Measurements from ENCODE around the gene CSPG4.
"Not testable (repeated sequence)": the region's sequence is repeated elsewhere in the genome, so short reads cannot be mapped to it uniquely, and the experiment has no call there.

Gene CSPG4, protein sequence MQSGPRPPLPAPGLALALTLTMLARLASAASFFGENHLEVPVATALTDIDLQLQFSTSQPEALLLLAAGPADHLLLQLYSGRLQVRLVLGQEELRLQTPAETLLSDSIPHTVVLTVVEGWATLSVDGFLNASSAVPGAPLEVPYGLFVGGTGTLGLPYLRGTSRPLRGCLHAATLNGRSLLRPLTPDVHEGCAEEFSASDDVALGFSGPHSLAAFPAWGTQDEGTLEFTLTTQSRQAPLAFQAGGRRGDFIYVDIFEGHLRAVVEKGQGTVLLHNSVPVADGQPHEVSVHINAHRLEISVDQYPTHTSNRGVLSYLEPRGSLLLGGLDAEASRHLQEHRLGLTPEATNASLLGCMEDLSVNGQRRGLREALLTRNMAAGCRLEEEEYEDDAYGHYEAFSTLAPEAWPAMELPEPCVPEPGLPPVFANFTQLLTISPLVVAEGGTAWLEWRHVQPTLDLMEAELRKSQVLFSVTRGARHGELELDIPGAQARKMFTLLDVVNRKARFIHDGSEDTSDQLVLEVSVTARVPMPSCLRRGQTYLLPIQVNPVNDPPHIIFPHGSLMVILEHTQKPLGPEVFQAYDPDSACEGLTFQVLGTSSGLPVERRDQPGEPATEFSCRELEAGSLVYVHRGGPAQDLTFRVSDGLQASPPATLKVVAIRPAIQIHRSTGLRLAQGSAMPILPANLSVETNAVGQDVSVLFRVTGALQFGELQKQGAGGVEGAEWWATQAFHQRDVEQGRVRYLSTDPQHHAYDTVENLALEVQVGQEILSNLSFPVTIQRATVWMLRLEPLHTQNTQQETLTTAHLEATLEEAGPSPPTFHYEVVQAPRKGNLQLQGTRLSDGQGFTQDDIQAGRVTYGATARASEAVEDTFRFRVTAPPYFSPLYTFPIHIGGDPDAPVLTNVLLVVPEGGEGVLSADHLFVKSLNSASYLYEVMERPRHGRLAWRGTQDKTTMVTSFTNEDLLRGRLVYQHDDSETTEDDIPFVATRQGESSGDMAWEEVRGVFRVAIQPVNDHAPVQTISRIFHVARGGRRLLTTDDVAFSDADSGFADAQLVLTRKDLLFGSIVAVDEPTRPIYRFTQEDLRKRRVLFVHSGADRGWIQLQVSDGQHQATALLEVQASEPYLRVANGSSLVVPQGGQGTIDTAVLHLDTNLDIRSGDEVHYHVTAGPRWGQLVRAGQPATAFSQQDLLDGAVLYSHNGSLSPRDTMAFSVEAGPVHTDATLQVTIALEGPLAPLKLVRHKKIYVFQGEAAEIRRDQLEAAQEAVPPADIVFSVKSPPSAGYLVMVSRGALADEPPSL (N-terminal part only)

DNA sequence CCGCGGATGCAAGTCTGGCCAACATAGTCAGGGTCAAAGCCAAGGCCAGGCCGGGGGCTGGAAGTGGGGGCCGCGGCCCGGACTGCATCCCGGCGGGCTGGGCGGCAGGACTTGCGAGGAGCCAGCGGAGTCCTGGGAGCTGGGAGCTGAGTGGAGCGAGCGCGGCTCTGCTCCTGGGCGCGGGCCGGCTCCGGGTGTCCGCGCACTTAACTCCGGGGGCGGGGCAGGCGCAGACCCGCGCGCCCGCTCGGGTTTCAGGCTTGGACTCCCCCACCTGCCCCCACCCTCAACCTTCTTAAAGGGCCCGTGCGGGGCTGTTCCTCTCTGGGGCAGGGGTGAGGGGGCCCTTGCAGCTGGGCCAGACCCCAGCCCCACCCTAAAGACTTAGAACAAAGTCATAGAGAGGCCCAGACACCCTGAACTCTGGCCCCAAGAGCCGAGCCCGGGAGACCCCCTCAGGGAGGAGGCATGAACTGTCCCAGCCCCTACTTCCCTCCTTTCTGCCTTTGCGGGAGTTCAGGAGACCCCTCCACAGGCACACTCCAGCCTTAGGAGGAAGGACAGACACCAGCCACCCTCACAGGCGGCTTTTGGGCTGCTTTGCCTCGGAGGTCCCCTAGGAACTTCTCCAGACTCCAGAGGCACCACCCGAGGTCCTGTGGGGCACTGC lies at the start of gene CSPG4:
Gene CSPG4, minus strand, starts transcription at position 181 of the 670 bp plus-strand sequence. Its CDS starts 93 bp downstream, at position 88.
- DNase-seq, result peak; percentile 78

DNA sequence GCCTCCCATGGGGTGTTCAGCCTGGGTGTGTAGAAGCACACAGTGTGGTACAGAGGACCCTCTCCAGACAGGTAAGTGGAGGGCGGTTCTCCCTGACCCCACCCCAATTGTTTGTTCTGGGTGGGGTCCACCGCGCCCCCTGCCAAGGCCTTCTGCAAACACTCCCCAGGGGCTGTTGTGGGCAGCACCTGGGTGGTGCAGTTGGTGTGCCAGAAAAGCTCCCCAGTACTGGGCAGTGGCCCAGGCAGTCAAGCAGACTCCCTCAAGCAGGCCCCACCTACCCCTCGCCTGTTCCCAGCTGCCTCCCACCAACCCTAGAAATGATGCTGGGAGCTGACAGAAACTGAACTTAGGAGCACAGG lies 49.7 kb upstream of the CSPG4 start:
- not testable (repeated sequence) for DNase-seq

DNA sequence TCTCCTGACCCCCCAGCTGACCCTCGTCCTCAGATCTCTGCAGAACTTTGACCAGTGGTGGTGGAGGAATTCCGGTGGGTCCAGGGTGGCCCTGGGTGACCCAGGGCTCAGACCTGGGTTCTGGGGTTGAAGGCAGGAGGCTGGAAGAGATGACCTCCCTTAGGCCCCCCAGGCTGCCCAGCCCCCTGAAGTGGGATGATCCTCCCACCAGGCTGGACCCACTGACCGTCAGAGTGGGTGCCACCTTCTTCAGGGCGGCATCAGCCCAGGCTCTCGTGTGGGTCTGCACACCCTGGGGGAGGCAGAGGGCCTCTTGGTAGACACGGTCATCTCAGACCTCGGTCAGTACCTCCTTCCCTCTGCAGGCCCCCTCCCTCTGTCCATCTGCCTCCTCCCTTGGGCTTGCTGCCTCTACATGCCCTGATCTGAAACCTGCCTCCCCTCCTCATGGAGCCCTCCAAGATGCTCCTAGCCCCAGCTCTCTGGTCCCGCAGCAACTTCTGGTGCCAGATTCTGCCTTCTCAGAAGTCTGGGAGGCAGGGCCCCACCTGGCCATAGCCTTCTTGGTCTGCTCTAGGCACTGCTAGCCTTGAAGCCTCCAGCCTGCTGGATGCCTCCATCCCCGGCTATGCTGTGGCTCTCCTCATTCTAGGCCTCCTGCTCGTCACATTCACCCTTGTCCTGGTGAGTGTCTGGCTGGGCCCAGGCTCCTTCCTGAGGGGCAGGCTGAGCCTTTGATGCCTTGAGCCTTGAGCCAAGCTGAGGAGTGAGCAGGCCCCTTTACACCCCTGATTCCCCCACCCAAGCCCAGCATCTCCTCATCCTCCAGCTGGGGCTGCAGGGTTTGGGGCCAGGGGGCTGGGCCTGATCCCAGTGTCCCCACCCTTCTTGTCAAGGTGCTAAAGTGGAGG lies 49.1 kb upstream of the CSPG4 start:
- DNase-seq, result no peak

DNA sequence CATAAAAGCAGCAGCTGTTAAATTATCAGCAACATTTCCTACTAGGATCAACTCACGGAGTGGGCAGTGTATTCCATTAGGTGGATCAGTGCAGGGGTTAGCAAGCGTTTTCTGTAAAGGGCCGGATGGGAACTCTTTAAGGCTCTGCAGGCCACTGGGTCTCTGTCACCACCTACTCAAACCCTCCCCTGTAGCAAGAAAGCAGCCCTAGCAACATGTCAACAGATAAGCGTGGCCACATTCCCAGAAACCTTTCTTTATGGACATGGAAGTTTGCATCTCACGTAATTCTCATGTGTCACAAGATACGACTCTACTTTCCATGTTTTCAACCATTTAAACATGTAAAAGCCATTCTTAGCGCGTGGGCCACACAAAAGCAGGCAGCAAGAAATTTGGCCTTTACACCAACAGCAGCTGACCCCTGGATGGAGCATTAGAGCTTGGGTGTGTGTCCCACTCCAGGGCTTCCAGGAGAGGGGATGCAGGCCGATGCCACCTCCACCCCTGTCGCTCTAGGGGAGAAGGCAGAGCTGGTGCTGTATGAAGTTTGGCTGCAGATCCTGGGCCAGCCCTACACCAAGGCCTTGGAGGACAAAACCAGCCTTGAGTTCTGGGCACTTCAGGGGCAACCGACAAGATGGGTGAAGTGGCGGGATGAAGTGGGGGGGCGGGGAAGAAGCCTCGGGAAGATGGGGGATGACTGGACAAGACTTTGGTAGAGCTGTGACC lies 48.2 kb upstream of the CSPG4 start:
- DNase-seq, result no peak

DNA sequence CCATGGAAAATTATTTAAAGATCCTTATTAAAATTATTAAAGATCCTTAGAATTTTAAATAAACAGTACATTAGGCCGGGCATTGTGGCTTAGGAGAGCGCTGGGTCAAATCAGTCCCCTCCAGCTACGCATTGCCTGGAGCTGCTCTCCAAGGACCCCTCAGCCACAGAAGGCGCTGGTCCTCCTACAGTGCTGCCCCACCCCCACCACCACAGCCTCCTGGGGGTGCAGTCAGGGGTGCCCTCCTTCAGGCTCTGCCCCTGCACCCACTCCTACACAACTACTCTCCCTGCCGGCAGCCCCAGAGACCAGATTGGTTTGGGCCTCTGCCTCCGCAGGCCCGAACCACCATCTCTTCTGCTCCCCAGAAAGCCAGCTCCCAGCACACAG lies 47.5 kb upstream of the CSPG4 start:
- not testable (repeated sequence) for DNase-seq

DNA sequence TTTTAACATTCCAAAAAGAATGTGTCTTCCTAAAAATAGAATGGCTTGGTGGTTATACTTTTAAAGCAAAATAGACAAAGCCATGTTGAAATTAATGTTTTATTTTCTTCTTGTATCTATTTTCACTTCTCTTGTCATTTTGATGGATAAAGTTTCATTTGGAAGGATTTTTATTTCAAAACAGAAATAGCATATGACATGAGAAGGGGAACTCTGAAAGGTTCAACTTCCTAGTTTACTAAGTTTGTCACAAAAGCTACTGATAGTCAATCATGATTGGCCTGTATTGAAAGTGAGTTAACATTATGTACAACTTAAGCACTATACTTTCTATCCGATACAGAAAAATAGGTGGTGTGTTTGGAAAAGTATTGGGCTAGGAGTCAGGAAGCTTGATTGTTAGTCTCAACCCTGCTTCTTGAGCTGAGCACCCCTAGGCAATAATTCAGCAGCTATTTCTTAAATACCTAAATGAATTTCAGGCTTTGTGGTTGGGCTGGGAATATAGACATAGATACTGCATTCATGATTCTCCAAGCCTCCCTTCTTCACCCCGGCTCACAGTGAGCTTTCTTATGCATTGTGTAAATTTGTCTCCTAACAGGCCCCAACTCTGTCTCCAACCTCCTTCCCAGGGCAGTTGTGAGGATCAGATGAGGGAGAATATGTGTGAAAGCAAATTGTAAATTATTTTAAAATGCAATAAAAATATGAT lies 46.9 kb upstream of the CSPG4 start:
- no peak for DNase-seq

DNA sequence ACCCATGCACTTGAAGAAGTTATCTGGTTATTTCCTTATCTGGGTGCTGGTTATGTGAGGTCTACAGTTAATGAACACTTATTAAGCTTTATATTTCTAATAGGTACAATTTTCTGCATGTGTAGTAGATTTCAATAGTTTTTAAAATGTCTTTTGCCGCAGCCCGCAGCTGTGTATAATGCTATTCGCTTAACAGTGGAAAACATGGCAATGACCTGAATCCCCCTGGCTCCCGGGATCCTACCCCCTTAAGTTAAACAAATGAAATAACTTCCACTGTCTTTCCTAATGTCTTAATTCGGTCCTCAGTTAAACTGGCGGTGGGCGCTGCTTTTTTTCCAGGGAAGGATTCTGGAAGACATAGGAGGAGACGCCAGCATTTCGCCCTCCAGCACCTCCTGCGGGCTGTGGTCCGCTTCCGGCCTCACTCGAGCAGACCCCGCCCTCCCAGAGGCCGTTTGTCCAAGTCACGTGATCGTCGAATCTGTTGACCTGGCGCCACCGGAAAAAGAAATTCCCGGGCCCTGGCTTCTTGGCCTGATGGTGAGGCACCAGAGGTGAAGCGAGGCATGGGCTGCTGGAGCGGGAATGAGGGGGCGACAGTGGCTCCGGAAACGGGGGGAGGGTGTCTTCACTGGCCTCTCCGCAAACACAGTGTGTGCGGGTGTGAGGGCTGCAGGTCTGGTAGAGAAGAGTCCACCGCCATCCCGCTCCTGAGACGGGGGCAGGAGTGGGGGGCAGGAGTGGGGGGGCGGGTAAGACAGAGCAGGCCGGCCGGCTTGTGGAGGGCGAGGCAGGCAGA lies 45.6 kb upstream of the CSPG4 start:
- DNase-seq, result peak; percentile 95

DNA sequence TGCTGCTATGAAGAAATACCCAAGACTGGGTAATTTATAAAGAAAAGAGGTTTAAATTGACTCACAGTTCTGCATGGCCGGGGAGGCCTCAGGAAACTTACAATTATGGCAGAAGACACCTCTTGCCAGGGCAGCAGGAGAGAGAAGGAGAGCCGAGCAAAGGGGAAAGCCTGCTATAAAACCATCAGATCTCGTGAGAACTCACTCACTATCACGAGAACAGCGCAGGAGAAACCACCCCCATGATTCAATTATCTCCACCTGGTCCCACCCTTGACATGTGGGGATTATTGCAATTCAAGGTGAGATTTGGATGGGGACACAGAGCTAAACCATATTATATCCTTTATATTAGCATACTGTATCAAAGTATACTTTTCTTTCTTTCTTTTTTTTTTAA lies 42.2 kb upstream of the CSPG4 start:
- DNase-seq, result not testable (repeated sequence)

DNA sequence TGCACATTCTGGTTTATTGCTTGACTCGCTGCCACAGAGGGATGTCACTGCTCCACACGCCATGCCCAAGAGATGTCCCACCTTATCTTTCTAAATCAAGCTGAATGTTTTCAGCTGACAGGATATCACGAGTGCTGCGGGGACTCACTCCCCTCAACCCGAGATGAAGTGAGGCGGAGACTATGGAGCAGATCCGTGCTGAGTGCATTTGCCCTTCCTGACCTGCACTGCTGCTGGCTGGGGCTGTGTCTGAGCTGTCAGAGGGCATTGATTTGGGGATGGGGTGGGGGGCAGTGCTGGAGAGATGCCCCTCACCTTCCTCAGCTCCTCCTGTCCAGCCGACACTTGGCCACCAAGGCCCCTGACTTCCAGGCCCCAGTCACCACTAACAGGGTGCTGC lies 40.5 kb upstream of the CSPG4 start:
- no peak for DNase-seq

DNA sequence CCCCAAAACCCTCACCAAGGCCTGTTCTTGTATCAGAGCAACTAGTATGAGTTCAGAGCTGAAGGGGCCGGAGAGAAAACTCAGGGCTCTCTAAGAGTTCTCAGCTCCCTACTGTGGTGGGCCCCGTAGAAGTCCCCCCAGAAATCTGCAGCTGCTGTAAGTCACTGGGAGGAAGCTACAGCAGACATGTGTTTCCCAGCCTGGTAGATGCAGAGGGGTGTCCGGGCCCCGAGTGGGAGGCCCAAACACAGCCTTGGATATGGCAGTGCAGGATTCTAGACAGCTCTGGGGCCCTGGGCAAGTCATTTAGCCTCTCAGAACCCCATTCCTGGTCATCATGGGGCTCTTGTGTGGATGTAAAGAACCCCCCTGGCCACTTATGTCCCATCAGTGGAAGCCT lies 39.2 kb upstream of the CSPG4 start:
- DNase-seq, result no peak

DNA sequence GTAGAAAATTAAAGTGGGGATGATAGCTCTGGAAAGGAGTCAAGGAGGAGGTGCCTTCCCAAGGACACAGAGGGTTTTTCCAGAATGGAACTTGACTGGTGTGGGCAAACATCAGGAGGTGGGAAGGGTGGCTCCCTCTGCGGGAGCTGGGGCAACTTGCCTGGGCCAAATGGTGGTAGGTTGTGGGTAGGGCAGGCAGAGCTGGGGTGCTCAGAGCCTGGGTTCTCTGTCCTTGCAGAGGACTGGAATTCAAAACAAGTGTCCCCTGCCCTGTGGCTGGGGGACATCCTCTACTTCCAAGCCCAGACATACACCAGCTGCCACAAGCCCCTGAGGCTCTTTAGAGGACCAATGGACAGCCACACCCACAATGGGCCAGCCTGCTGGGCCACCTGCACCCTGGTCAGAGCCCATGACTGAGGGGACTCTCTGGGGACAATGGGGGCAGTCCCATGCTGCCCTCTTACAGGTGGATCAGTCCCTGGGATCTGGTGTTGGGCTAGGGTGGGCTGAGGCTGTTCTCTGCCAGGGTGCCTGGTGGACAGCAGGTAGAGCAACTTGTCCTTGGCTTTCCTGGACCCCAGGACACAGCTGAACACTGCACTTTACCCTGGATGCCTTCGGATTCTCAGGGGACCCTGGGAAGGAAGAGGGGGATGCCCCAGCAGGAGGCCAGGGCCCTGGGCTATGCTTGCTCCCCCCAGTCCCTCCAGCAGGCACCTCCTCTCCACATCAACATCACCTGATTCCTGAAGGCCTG lies 38.6 kb upstream of the CSPG4 start:
- DNase-seq, result no peak

DNA sequence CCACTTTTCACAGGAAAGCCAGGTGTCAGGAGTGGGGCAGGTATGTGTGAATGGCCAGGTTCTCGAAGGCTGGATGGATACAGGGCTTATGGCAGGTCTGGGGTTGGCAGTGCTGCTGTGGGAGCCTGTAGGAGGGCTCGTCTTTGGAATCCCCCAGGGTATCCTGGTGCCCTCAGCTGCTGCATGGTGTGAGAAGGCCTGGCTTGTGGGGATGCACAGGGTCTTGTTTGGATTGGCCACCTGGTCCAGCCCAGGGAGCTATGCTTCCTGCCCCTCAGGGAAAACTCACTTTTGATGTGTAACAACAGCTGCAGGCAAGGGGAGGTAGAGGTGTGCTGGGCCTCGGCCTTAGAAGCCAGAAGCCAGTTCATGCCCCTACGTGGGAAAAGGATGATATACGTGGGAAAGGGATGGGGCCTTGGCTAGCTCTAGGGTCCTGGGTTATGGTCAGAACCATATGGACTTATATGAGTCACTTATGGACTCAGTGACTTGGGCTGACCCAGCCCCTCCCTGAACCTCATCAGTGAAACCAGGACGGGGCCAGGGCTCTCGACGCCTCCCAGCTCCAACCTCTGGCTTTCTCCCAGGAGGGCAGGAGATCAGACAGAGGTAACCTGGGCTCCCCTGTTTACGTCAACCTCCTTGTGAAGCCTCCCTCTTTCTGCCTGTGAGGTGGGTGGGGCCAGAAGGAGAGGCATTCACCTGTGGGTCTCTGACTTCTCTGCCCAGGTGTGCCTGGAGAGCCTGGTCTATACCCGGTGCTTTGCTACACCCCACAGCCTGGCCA lies 37.8 kb upstream of the CSPG4 start:
- no peak for DNase-seq

DNA sequence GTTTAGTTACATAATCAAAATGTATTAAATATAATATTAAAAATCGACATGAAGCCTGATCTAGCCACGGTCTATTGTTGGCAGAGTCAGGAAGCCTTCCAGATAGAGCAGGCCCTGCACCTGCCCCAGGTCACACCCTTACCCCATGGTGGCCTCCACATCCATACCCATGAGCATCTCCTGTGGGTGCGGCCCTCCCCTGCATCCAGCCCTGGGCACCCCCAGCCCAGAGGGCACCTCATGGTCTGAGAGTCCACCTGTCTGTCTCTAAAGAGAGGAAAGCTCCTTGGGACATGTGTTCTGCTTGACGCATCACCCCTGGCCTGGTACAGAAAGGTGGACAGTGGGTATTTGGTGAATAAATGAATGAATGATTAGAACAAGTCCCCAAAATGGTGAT lies 37.2 kb upstream of the CSPG4 start:
- DNase-seq, result no peak

DNA sequence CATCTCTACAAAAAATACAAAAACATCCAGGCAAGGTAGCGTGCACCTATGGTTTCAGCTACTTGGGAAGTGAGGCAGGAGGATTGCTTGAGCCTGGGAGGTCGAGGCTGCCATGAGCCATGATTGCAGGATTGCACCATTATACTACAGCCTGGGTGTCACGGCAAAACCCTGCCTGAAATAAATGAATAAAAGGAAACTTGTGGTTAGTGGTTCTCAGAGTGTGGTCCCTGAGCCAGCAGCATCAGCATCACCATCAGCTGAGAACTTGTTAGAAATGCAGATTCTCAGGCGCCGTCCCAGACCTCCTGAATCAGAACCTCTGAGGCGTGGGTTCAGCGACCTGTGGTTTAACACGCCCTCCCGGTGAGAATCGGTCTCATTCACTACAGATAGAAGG lies 36.2 kb upstream of the CSPG4 start:
- DNase-seq, result not testable (repeated sequence)

DNA sequence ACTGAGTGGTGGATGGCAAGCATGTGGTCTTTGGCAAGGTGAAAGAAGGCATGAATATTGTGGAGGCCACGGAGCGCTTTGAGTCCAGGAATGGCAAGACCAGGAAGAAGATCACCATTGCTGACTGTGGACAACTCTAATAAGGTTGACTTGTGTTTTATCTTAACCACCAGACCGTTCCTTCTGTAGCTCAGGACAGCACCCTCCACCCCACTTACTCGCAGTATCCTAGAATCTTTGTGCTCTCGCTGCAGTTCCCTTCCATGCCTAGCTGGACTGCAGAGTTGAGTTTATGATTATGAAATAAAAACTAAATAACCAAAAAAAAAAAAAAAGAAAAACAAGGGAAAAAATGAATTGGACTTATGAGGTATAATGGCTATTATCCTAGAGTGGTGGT lies 34.5 kb upstream of the CSPG4 start:
- not testable (repeated sequence) for DNase-seq

DNA sequence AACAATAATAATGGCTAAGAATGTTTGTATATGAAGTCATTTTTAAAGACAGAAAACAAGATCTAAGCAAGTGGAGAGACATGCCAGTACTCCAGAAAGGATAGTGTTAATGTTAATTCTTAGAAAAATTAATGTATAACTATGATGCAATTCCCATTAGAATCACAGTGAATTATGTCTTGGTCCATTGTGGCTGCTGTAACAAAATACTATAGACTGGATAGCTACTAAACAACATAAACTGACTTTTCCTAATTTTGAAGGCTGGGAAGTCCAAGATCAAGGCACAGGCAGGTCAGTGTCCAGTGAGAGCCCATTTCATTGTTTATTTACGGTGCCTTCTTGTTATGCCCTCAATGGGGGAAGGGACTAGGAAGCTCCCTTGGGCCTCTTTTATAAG lies 32.7 kb upstream of the CSPG4 start:
- no peak for DNase-seq

DNA sequence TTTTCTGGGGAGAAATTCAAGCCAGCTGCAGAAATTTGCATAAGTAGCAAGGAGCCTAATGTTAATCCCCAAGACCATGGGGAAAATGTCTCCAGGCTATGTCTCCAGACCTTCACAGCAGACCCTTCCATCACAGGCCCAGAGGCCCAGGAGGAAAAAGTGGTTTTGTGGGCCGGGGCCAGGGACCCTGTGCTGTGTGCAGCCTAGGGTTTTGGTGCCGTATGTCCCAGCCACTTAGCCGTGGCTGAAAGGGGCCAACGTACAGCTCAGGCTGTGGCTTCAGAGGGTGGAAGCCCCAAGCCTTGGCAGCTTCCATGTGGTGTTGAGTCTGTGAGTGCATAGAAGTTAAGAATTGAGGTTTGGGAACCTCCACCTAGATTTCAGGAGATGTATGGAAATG lies 29.7 kb upstream of the CSPG4 start:
- DNase-seq, result not testable (repeated sequence)

DNA sequence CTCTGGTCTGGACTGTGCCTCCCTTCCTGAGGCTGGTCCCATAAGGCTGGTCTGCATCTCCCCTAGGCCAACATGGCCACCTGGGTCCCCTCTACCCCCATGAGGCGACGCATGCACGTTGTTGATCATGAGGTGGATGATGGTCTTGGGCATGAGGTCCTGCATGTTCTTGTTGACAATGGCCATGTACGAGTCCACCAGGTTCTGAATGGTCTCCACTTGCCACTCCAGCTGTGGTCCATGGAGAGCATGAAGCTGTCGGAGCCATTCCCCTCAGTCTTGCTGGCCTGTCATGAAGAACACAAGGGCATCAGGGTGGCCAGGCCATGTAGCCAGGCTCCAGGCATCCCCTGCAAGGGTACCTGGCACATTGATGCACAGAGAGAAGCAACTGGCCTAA lies 27.1 kb upstream of the CSPG4 start:
- no peak for DNase-seq

All from retina (tissue), 1 donor.